Measurements from ENCODE around the gene FYTTD1. TPM values are rescaled to one million over a fixed set of nuclear protein-coding genes. Genes with fewer than 3 reads are reported as not detected.
"Not testable (repeated sequence)": the region's sequence is repeated elsewhere in the genome, so short reads cannot be mapped to it uniquely, and the experiment has no call there.

FYTTD1 gene
- total RNA-seq (2014; rRNA removed), result 46.9 and 60.0 TPM in 2 replicates
- 22.6 TPM for polyA plus RNA-seq (2012)

- peak; percentile 87 for DNase-seq (ENCODE audit: low read depth)
These were observed at the start of gene FYTTD1 for GRCh38 chr3:197749601-197750395. FYTTD1 (plus strand) TSS chr3:197749883; CDS start chr3:197749972, 89 bp downstream.

GRCh38 chr3:197700095-197700494, 49.6 kb upstream of the FYTTD1 start:
- DNase-seq (ENCODE audit: low read depth), result no peak

GRCh38 chr3:197701841-197702240, 47.8 kb upstream of the FYTTD1 start:
- DNase-seq (ENCODE audit: low read depth), result no peak

- no peak for DNase-seq (ENCODE audit: low read depth)
These were observed 43.0 kb upstream of the FYTTD1 start for GRCh38 chr3:197706658-197707057.

GRCh38 chr3:197709135-197709534, 40.5 kb upstream of the FYTTD1 start:
- no peak for DNase-seq (ENCODE audit: low read depth)

GRCh38 chr3:197710965-197711364, 38.7 kb upstream of the FYTTD1 start:
- not testable (repeated sequence) for DNase-seq (ENCODE audit: low read depth)

- peak; percentile 98 for DNase-seq (ENCODE audit: low read depth)
These were observed 37.5 kb upstream of the FYTTD1 start for GRCh38 chr3:197711973-197712707.

- no peak for DNase-seq (ENCODE audit: low read depth)
These were observed 36.2 kb upstream of the FYTTD1 start for GRCh38 chr3:197713477-197713822.

GRCh38 chr3:197714251-197714650, 35.4 kb upstream of the FYTTD1 start:
- no peak for DNase-seq (ENCODE audit: low read depth)

- peak; percentile 76 for DNase-seq (ENCODE audit: low read depth)
These were observed 30.8 kb upstream of the FYTTD1 start for GRCh38 chr3:197718891-197719290.

- DNase-seq (ENCODE audit: low read depth), result no peak
These were observed 29.0 kb upstream of the FYTTD1 start for GRCh38 chr3:197720694-197721093.

- DNase-seq (ENCODE audit: low read depth), result no peak
These were observed 26.9 kb upstream of the FYTTD1 start for GRCh38 chr3:197722734-197723133.

- DNase-seq (ENCODE audit: low read depth), result not testable (repeated sequence)
These were observed 21.8 kb upstream of the FYTTD1 start for GRCh38 chr3:197727878-197728277.

GRCh38 chr3:197728487-197728886, 21.2 kb upstream of the FYTTD1 start:
- DNase-seq (ENCODE audit: low read depth), result no peak

GRCh38 chr3:197730200-197730599, 19.5 kb upstream of the FYTTD1 start:
- DNase-seq (ENCODE audit: low read depth), result peak; percentile 95

GRCh38 chr3:197730770-197731169, 18.9 kb upstream of the FYTTD1 start:
- DNase-seq (ENCODE audit: low read depth), result not testable (repeated sequence)

GRCh38 chr3:197731483-197731882, 18.2 kb upstream of the FYTTD1 start:
- not testable (repeated sequence) for DNase-seq (ENCODE audit: low read depth)

- no peak for DNase-seq (ENCODE audit: low read depth)
These were observed 16.6 kb upstream of the FYTTD1 start for GRCh38 chr3:197733042-197733441.

- DNase-seq (ENCODE audit: low read depth), result no peak
These were observed 14.9 kb upstream of the FYTTD1 start for GRCh38 chr3:197734667-197735318.

GRCh38 chr3:197736010-197736490, 13.6 kb upstream of the FYTTD1 start:
- DNase-seq (ENCODE audit: low read depth), result no peak

GRCh38 chr3:197736491-197737318, 13.0 kb upstream of the FYTTD1 start, which contains the start of gene RUBCN:
RUBCN (minus strand) TSS chr3:197736904; CDS start chr3:197736719, 185 bp downstream.
- DNase-seq (ENCODE audit: low read depth), result peak; percentile 91
